ENCODE data around the gene DLG2.

Gene DLG2

DNA sequence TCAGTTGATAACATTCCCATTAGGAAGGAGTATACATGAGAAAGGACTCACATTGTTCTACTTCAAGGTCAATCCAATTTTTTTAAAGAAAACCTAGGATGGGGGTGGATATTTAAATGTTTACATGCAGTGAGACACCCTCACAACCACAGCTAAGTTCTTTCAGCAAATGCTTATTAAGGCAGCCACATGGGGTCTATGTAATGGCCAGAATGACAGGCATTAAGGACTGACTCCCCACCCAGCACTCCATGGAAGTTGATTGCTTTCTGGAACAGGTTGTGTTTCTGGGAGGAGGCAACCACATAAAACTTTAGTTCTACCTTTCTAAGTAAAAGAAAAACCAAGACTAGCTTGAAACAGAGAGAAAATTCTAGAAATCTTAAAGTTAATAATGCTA lies 1678.9 kb downstream of the DLG2 start:
- DNase-seq, result no peak

DNA sequence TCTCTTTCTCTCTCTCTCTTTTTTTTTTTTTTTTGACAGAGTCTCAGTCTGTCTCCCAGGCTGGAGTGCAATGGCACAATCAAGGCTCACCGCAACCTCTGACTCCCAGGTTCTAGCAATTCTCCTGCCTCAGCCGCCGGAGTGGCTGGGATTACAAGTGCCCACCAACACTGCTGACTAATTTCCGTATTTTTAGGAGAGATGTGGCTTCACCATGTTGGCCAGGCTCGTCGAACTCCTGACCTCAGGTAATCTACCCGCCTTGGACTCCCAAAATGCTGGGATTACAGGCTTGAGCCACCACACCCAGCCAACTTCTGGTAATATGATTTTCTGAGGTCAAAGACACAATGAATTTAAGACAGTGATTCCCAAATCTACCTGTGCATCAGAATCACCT lies 1681.2 kb downstream of the DLG2 start:
- DNase-seq, result no peak

- no peak for DNase-seq
These were observed 1686.1 kb downstream of the DLG2 start for GRCh38 chr11:83941050-83941449.

GRCh38 chr11:83938148-83938547 lies 1689.0 kb downstream of the DLG2 start:
- DNase-seq, result no peak

DNA sequence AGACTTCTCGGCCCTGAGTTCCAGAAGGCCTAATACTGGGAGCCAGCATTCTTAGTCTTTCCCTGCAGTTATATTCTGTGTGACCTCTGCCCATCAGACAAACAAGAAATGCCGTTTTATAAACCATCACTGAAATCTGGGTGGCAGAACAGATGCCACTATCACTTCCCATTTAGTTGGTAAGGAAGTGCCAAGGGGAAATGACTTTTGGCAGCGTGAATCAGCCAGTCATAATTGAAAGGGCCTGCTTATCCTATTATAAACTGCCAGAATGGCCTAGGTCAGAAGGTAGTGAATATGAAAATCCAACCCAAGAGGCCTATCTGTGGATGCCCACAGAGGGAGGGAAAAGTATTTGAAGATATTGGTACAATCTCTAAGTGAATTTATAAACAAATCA lies 1694.1 kb downstream of the DLG2 start:
- DNase-seq, result no peak

GRCh38 chr11:83927422-83927821 lies 1699.7 kb downstream of the DLG2 start:
- no peak for DNase-seq

- DNase-seq, result no peak
These were observed 1702.2 kb downstream of the DLG2 start for GRCh38 chr11:83924795-83925542.

DNA sequence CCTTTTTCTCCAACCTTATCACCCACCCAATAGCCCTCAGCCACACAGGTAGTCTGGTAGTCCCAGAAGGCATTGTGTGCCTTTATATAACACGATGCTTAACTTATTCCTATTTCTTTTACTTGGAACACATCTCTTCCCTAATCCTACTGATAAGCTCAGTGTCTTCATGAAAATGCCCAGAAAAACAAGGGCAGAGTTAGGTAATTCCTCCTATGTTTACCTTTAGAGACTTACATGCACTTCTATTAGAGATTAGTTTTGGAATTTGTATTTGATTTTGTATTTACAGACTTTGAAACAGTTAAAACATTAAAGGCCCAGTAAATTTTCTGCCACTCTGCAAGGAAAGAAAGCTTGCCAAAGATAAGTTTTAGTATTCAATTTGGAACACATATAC lies 1703.2 kb downstream of the DLG2 start:
- DNase-seq, result no peak

- DNase-seq, result no peak
These were observed 1704.2 kb downstream of the DLG2 start for GRCh38 chr11:83922953-83923352.

GRCh38 chr11:83922318-83922717 lies 1704.8 kb downstream of the DLG2 start:
- no peak for DNase-seq

- DNase-seq, result no peak
These were observed 1705.5 kb downstream of the DLG2 start for GRCh38 chr11:83921447-83922192.

GRCh38 chr11:83918476-83918875 lies 1708.7 kb downstream of the DLG2 start:
- DNase-seq, result no peak

DNA sequence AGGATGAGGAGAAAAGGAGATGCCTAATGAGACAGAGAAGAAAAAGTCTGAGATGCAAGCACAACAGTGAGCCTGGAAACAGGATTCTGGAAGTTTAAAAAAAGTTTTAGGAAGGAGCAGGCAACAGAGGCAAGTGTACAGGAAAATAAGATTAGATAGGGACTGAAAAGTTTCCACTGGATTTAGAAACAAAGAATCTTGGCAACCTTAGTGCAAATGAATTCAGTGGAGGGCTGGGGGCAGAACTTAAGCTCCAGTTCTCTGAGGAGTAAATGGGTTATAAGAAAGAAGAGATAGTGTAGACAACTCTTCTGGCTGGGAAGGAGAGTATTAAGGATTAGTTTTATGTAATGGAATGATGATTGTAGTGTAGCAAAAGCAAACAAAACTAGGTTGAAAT lies 1712.1 kb downstream of the DLG2 start:
- no peak for DNase-seq

DNA sequence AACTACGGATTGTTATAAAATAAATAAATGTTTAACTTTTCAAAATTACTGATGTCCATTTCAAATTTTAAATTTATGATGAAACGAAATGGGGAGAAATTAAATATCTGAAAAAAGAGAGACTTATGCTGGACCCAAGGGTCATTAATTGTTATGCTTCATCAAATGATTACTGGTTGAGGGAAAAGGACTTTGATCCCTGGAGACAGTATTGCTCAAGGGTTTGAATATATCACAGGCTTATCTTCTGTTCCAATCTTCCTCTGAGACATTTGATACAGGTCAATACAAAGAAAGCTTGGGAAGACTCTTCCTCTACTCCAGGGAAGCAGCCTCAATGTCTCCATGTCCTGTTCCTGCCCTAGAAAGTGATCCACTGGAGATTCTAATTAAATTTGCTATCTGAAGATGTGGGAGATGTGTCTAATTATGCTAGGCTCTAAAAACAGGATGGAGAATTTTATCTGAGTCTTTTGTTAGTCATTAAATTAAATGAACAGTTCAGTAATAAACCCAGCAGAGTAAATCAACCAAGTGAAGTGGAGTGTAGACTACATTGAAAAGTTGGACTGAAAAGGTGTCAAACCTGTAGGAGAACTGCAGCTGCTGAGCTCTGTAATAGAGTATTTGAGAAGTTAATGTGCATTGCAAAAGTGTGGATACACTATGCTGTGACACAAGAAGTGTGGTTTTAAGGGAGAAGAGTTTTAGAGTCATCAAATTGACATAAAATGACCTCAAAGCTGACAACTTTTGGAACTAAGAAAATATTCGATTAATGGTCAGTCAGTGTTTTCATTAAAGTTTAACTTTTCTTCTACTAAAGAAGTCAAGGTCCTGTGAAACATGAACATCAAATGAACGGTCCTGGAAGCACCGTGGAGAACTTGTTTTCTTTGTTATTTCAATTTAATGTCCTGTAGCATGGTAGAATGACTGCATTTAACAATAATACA lies 1717.3 kb downstream of the DLG2 start:
- DNase-seq, result no peak

DNA sequence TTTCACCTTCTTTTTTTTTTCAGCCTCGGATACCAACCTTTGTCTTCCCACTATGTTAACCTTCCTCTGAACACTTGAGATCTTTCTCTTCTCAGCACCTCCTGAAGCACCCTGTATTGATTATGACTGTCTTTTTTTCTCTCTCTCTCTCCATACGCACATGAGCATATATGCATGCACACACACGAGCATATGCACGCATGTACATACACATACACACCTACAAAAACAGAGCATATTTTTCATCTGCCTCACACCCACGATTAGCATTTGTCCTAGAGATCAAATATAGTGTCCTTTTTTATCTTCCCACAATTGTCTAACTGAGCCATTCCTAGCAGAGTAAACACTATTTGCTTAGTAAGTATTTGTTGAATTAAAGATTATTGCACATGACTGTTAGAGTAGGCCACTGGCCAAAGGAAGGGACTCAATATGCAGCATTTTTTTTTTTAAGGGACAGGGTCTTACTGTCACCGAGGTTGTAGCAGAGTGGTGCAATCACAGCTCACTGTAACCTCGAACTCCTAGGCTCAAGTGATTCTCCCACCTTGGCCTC lies 1718.8 kb downstream of the DLG2 start:
- DNase-seq, result no peak

DNA sequence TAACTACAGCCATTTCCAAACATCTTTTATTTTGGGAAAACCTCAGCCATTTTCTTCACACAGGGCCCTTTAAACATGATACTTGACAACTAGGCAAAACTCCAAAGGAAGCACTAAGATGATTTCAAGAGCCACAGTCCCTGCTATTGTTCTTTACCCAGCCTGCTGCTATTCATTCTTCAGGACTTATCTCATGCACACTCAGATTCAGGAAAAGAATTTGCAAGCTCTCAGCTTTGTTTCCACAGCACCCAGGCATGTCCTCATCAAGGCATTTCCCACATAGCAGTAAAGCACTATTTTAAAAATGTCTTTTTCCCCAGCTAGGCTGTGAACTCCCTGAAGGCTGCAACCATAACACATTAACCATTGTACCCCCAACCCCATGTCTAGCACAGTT lies 1731.6 kb downstream of the DLG2 start:
- DNase-seq, result no peak

DNA sequence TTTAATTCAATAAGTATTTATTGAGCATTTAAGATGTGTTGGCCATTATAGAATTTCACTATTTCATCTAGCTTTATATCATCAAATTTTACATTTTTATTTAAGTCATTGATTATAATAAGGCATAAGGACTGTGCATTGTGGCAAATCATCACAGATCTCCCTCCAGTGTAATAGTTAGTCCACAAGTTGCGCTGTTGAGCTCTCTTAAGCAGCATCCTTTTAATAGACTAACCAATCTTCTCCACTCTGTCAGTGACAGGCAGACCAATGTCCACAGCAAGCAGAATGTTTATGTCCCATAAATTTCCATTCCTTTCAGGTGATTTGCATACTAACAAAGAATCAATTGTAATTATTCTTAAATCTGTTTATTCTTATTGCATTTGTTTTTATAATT lies 1745.7 kb downstream of the DLG2 start:
- no peak for DNase-seq

GRCh38 chr11:83871054-83871453 lies 1756.1 kb downstream of the DLG2 start:
- no peak for DNase-seq

GRCh38 chr11:83866655-83867054 lies 1760.5 kb downstream of the DLG2 start:
- DNase-seq, result no peak

- DNase-seq, result no peak
These were observed 1761.3 kb downstream of the DLG2 start for GRCh38 chr11:83865636-83866461.

- no peak for DNase-seq
These were observed 1762.6 kb downstream of the DLG2 start for GRCh38 chr11:83864412-83865057.

DNA sequence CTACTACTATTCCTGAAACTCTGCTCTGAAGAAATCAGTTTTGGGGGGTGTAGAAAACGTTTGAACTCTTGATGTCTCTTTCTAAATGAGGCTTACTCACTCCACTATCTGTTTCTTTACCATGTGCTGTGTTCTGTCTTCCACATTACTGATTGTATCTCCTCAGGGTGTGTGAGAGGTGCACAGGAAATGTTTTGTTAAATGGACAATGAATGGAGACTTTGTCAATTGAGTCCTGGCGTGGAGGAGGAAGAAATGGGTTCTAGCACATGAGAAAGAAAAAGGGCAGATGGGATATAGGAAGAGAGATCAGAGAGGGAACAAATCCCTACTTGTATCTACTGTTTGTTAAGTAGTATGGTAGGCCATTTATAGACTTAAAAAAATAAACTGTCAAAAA lies 1763.9 kb downstream of the DLG2 start:
- no peak for DNase-seq

Data from hematopoietic multipotent progenitor cell treated with erythropoietin and hydrocortisone succinate and interleukin-3 and kit ligand, for 6 days (in vitro differentiated cells).